ENCODE data around the gene PI4KA. TPM values are rescaled to one million over a fixed set of nuclear protein-coding genes. Genes with fewer than 3 reads are reported as not detected.
"Not testable (repeated sequence)": the region's sequence is repeated elsewhere in the genome, so short reads cannot be mapped to it uniquely, and the experiment has no call there.

PI4KA gene
- 38.4 TPM for total RNA-seq
- long read RNA-seq, full-length matches to known transcripts, result 16 of 64 reads
- long read RNA-seq, partial matches to known transcripts, result 38 of 64 reads
- long read RNA-seq, other reads (novel, unspliced or antisense), result 10 of 64 reads

DNA sequence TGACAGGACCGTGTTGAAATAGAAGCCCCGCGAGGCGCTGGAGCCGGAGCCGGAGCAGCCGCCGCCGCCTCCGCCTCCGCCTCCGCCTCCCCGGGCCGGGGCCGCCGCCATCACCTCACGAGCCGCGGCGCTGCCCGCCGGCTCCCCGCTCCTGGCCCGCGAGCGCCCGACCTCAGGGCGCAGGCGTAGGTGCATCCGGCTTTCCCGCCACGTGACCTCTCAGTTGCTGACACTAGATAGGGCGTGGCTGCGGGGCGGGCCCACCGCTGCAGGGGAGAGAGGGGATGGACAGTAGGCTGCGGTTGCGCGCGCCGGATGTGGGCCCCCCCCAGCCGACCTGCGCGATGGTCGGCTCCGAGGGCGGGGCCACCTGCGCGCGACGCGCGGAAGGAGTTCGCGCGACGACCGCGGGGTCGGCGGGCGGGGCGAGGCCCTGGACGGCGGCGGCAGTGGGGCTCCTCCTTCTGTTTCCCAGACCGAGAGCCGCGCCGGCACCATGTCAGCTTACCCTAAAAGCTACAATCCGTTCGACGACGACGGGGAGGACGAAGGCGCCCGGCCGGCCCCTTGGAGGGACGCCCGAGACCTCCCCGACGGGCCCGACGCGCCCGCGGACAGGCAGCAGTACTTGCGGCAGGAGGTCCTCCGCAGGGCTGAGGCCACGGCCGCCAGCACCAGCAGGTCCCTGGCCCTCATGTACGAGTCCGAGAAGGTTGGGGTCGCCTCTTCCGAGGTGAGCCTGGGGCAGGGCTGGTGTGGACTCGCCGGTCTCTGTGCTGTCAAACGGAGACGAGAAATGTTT lies at the start of gene PI4KA, which contains the start of gene SNAP29:
Gene PI4KA, minus strand, starts transcription at position 197 of the 802 bp plus-strand sequence. Its CDS starts 86 bp downstream, at position 111.
Gene SNAP29, plus strand, starts transcription at position 393 of the 802 bp plus-strand sequence. Its CDS starts 104 bp downstream, at position 497.
- ATAC-seq (ENCODE audit: poor library complexity) (peak; percentile 97), DNase-seq (peak; percentile 100)
- intact Hi-C loops (cut with DNase I), result no loop called here

DNA sequence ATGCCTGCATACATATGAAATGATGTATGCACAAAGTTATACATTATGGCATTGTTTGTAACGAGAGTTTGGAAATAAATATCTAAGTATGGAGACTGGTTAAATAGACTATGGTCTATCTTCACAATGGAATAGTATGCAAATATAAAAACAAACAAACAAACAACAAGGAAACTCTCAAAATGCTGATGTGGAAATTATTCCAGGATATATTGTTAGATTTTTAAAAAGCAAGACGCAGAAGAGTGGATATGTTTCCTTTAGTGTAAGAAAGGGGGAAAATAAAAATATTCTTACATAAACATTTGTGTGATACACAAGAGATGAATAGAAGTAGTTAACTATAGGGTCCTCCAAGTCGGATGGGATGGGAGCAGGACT lies 47.8 kb upstream of the PI4KA start:
- no peak for ATAC-seq (ENCODE audit: poor library complexity)
- intact Hi-C loops (cut with DNase I), result no loop called here
- no peak for DNase-seq

DNA sequence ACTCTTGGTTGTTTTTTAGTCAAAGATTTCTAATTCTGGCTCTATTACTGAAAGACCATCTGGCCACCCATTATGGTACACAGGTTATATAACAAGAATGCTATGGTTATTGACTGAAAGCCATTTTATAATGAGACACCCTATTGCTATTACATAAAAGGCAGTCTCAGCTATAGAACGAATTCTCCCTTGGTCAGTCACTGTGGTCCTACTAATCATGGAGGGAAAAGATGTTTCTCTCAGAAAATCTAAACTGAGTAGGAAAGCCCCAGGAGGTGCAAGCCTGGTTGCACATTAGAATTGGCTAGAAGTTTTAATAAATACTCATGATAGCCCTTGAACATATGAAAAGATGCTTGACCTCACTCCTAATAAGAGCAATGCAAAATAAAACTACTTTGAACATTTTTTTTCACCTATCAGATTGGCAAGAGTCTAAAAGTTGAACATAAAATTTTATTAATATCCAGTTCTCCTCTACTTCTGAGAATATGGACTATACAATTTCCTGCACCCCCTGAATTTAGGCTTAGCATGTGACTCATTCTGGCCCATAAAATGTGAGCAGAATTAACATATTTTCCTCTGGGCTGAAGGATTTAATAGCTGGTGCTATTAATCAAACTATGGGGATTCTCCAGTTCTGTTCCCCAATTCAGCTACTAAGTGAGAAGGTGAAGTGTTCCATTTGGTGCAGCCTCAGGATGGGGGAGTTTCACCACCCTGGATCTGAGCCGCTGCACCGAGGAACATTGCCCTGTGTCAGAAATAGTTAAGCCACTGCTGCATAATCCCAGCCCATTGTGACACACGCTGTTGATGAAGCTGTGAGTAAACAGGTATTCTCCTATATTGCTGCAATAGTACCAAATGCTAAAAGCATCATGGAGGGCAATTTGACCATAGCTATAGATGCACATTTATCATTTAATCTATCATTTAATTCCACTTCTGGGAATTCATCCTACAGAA lies 47.1 kb upstream of the PI4KA start:
- ATAC-seq (ENCODE audit: poor library complexity) (no peak), DNase-seq (no peak)
- intact Hi-C loops (cut with DNase I), result no loop called here

DNA sequence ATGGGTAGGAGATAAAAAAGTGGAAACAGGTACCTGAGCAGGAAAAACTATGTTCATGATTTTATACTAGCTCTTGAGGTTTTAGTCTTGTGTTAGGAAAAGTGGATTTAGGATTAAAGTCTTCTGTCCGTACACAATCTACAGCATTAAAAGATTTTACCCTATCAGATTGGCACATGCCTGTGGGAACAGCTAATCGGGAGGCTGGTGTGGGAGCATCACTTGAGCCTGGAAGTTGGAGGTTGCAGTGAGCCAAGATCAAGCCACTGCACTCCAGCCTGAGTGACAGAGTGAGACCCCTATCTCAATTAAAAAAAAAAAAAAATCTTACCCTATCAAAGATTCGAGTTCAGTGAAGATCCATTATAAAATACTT lies 46.4 kb upstream of the PI4KA start:
- DNase-seq, result no peak
- ATAC-seq (ENCODE audit: poor library complexity), result no peak
- intact Hi-C loops (cut with DNase I), result no loop called here

DNA sequence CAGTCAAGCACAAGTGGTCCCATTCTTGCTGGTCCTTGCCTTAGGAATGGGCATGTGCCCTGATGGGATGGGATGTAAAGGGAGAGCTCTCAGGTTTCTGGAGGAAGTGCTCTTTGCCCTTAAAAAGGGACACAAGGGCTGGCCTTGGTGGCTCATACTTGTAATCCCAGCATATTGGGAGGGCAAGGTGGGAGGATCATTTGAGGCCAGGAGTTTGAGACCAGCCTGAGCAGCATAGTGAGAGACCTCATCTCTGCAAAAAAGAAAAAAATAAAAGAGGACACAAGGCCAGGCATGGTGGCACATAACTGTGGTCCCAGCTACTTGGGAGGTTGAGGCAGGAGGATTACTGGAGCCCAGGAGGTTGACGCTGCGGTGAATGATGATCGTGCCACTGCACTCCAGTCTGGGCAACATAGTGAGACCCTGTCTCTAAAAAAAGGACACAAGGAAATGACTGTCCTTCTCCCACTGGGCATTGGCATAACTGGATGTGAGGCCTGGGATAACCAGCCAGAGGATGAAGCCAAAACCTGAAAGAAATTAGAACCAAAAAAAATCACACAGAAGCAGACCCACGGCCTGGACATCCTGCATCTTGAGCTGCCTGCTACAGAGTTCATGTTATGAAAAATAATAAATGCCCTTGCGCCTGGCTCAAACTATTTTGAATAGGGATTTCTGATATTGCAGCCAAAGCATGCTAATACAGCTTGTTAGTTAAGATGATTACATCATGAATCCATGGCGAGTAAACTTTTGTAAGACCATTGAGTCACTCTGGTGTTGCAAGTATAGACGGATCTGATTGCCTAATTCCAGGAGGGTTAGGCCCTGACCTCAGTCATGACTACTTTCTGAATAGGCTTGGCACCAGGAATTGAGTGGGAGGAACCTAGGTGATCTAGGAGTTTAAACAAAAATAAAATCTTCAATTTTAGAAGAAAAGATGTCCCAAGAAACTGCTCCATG lies 45.7 kb upstream of the PI4KA start:
- ATAC-seq (ENCODE audit: poor library complexity), result peak; percentile 41
- DNase-seq, result no peak
- intact Hi-C loops (cut with DNase I), result no loop called here

DNA sequence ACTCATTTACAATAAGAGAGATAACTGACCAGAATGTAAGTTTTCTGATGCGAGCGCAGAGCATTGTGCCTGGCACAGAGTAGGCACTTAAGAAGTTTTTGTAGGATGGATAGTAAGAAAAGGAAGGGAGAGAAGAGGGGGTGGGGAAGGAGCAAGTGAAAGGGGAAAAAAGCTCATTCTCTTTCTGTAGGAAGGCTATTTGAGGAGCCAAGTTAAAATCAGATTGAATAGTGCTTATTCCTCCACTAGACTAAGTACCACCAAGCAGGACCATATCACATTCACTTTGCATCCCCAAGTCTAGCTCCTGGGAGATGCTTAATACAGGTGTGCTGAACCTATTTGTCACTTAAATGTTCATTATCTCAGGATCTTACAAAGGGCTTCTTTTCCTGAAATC lies 44.5 kb upstream of the PI4KA start:
- no peak for DNase-seq
- intact Hi-C loops (cut with DNase I), result no loop called here
- ATAC-seq (ENCODE audit: poor library complexity), result no peak

DNA sequence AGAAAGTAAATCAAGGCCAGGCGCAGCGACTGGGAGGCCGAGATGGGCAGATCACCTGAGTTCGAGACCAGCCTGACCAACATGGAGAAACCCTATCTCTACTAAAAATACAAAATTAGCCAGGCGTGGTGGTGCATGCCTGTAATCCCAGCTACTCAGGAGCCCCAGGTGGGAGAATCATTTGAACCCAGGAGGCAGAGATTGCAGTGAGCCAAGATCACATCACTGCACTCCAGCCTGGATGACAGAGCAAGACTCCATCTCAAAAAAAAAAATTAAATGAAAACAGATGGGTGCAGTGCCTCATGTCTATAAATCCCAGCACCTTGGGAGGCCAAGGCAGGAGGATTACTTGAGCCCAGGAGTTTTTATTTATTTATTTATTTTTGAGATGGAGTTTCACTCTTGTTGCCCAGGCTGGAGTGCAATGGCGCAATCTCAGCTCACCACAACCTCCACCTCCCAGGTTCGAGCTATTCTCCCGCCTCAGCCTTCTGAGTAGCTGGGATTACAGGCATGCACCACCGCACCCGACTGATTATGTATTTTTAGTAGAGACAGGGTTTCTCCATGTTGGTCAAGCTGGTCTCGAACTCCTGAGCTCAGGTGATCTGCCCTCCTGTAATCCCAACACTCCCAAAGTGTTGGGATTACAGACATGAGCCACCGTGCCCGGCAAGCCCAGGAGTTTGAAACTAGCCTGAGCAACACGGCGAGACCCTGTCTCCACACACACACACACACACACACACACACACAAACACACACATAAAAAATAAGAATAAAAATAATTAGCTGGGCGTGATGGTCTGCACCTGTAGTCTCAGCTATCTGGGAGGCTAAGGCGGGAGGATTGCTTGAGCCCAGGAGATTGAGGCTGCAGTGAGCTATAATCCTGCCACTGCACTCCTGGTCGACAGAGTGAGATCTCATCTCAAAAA lies 42.8 kb upstream of the PI4KA start:
- ATAC-seq (ENCODE audit: poor library complexity); intact Hi-C loops (cut with DNase I); DNase-seq: not testable (repeated sequence)

DNA sequence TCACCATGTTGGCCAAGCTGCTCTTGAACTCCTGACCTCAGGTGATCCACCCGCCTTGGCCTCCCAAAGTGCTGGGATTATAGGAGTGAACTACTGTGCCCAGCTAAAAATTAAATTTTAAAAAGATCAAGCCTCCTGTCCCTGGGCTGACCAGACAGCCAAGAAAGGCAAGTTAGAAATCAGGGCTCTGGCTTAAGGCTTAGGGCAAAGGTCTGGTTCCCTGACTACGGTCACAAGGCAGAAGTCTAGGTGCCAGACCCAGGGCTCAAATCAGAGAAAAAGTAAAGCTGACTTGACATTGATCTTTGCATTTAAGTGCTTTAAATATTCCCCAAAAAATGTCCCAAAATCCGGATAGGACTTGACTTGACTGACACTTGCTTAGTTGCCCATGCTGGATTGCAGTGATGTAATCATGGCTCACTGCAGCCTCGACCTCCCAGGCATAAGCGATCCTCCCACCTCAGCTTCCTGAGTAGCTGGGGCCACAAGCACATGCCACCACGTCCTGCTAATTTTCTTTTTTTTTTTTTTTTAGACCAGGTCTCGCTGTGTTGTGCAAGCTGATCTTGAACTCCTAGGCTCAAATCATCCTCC lies 41.3 kb upstream of the PI4KA start:
- intact Hi-C loops (cut with DNase I), result no loop called here
- no peak for DNase-seq
- ATAC-seq (ENCODE audit: poor library complexity), result no peak

DNA sequence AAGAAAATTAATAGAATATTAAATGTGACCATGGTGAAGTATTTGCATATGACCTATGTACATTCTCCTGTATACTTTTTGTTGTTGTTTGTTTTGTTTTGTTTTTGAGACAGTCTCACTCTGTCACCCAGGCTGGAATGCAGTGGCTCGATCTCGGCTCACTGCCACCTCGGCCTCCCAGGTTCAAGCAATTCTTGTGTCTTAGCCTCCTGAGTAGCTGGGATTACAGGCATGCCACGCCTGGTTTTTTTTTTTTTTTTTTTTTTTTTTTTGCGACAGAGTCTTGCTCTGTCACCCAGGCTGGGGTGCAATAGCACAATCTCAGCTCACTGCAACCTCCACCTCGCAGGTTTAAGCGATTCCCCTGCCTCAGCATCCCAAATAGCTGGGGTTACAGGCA lies 39.1 kb upstream of the PI4KA start:
- ATAC-seq (ENCODE audit: poor library complexity); intact Hi-C loops (cut with DNase I): not testable (repeated sequence)

DNA sequence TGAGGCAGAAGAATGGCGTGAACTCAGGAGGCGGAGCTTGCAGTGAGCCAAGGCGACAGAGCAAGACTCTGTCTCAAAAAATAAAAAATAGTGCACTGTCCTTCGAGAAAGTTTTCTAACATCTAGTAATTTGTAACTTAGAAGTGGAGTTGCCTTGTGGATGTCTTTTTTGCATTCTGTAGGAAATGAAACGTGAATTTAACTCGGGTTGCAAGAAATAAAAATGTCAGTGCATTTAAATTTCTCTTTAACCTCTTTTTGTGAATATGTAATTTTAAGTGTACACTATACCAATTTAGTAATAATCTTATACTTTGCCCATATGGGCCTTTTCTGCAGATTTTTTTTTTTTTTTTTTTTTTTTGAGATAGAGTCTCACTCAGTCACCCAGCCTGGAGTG lies 32.4 kb upstream of the PI4KA start:
- ATAC-seq (ENCODE audit: poor library complexity), result no peak
- DNase-seq, result no peak
- intact Hi-C loops (cut with DNase I), result no loop called here

More for the DNA sequence above, 39.1 kb upstream of the PI4KA start:
- not testable (repeated sequence) for DNase-seq

DNA sequence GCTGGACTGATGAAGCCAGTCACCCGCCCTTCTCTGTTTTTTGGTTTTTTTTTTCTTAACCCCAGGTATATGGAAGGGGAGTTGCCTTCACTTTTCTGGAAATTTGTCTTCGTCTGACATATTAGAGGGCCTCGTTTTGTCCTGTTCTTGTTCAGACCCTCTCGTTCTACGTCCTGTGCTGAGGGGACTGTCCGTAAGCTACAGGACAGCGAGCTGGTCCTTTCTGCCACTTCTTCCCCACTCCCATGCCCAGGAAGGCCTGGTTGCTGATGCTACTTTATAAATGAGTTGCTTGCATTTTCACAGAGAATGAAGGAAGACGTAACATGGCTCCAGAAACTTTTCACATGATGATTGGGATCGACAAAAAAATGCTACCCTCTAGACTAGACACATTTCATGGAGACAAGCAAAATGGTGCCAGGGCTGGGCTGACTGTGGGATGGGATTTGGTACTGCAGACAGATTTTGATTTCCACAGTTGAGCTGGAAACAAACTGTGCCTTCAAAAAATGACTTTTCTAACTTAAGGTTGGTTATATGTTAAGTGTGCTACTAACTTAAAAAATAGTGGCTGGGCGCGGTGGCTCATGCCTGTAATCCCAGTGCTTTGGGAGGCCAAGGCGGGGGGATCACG lies 31.4 kb upstream of the PI4KA start:
- ATAC-seq (ENCODE audit: poor library complexity) (no peak), DNase-seq (no peak)
- intact Hi-C loops (cut with DNase I), result no loop called here

DNA sequence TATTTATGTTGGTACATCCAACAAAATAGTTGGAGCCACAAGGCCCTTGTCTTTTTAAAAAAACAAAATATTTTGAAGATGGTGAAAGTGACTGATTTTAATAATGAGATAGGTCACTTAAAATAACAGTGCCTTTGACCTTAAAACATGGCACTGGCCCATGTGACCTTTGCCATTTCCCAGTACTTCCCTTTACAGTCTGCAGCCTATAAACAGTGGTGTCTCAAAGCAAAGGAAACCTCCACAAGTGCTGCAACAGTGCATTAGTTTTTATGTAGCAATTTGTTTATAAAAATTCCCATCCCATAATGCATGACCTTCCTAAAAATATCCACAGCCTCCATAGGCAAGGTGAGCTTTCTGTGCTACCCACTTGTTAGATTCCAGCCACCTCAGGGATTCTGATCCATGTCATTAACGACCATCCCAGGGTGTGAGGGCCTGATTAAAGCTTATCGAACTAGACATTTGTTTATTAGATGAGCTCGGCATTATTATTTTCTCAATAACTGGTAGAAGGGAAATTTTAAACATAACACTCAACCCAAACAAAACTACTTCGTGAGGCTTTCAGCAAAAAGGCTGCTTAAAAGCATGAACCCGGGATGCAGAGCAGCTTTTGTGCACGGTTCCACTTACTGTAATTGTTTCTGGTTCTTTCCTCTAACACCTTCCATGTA lies 30.6 kb upstream of the PI4KA start:
- intact Hi-C loops (cut with DNase I), result no loop called here
- ATAC-seq (ENCODE audit: poor library complexity) (no peak), DNase-seq (no peak)

DNA sequence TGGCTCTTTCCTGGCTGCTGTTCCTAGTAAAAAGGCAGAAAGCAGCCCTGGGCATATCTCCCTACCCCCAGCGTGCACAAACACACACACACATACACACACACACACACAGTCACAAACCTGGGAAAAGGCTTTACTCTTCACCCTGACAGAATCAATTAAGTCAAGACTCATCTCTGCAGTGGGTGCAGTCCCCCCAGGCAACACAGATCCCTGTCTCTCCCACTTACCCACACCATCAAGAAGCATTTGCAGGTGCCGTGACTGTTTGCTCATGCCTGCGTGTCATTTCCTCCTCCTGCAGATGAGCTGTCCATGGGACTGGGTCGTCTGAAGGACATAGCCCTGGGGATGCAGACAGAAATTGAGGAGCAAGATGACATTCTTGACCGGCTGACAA lies 28.8 kb upstream of the PI4KA start:
- intact Hi-C loops (cut with DNase I), result no loop called here
- DNase-seq (no peak), ATAC-seq (ENCODE audit: poor library complexity) (no peak)

DNA sequence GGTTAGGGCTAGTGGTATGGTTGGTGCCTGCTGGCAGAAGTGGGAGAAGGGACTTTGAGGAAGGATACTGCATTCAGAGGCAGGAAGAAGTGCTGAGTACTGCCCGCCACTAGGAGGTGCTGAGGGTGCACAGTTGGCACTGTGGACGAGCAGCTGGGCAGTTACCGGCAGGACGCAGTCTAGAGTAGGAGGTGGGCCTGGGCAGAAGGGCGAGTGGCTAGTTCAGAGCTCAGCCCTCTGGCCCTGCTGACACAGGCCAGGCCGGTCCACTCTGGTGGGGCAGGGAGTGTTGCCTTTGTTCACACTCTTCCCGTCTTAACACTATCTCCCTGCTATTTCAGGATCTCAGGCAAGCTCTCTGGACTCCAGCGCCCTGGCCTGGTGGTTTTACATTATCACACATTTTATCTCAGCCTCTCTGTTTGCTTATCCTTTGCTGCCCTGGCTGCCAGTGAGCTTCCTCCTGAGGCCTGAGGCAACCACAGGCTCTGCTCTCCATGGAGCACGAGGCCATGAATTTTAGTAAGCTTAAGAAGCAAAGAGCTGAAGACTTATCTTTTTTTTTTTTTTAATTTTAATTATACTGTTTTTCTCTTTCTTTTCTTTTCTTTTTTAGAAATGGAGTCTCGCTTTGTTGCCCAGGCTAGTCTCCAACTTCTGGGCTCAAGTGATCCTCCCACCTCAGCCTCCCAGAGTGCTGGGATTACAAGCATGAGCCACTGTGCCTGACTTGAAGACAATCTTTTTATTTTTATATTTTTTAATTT lies 27.1 kb upstream of the PI4KA start:
- DNase-seq (peak; percentile 85), ATAC-seq (ENCODE audit: poor library complexity) (peak; percentile 98)
- intact Hi-C loops (cut with DNase I), result no loop called here

DNA sequence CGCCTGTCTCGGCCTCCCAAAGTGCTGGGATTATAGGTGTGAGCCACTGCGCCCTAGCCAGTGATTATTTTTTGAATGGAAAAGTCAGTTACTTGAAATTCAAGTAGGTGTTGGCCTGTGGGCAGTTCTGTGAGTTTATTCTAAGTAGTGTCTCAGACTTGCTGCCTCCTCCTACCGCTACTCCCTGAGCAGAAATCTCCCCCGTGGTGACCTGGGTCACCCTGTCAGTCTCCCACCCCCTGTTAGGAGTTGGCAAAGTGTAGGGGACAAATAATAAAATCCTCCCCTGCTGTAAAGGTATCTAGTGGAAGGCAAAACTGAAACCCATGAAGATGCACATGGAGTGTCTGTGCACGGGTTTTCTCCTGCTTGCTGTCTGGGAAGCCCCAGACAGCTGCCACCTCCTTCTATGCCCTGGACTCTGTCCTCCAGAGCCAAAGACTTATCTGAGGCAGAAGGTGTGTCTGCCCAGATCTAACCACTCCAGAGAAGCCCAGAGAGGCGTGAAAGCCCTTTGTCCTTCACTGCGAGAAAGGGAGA lies 26.5 kb upstream of the PI4KA start:
- ATAC-seq (ENCODE audit: poor library complexity) (no peak), DNase-seq (no peak)
- intact Hi-C loops (cut with DNase I), result no loop called here

Measured in Right ventricle myocardium superior (tissue), 1 donor.